Measurements from ENCODE around the gene SEC14L3.

DNA sequence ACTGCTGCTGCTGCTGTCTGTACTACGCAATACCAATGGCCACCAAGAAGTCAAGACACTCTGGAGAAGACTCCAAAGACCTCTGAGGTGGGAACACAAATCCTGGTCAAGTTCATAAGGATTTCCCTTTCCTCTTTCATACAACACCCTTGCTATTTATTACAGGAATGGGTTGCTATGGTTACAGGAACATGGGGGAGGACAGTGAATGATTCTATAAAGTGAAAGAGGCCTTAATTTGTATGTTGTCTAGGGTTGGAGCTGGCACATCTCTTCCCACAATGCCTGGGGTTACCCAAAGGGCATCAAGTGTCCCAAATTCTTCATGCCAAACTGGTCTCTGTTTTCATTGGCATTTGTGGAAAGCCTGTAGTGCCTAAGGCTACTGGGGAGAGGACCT, 11.4 kb upstream of the SEC14L3 start:
- TF ChIP-seq, protein P1, sequence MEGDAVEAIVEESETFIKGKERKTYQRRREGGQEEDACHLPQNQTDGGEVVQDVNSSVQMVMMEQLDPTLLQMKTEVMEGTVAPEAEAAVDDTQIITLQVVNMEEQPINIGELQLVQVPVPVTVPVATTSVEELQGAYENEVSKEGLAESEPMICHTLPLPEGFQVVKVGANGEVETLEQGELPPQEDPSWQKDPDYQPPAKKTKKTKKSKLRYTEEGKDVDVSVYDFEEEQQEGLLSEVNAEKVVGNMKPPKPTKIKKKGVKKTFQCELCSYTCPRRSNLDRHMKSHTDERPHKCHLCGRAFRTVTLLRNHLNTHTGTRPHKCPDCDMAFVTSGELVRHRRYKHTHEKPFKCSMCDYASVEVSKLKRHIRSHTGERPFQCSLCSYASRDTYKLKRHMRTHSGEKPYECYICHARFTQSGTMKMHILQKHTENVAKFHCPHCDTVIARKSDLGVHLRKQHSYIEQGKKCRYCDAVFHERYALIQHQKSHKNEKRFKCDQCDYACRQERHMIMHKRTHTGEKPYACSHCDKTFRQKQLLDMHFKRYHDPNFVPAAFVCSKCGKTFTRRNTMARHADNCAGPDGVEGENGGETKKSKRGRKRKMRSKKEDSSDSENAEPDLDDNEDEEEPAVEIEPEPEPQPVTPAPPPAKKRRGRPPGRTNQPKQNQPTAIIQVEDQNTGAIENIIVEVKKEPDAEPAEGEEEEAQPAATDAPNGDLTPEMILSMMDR (IDR thresholded peaks at IDR 0.05), result no peak
- TF ChIP-seq POLR2A (IDR thresholded peaks at IDR 0.05), result no peak
